ENCODE data around the gene AKAP10.
"Not testable (repeated sequence)": the region's sequence is repeated elsewhere in the genome, so short reads cannot be mapped to it uniquely, and the experiment has no call there.

Gene AKAP10

GRCh38 chr17:19978209-19978802, 678 bp upstream of the AKAP10 start:
- no peak for DNase-seq

GRCh38 chr17:19975601-19976000, 2.0 kb downstream of the AKAP10 start:
- DNase-seq = no peak

DNA sequence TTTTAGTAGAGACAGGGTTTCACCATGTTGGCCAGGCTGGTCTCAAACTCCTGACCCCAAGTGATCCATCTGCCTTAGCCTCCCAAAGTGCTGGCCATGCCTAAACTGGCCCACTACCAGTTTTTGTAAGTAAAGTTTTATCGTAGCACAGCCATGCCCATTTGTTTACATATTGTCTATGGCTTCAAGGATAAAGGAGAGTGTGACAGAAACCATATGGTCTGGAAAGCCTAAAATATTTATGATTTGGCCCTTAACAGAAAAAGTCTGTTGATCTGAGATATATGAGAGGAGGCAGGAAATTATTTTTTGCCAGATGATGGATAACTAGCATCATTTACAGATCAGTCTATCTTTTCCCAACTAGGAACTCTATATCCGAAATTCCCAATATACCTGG, 4.5 kb downstream of the AKAP10 start:
- no peak for DNase-seq

DNA sequence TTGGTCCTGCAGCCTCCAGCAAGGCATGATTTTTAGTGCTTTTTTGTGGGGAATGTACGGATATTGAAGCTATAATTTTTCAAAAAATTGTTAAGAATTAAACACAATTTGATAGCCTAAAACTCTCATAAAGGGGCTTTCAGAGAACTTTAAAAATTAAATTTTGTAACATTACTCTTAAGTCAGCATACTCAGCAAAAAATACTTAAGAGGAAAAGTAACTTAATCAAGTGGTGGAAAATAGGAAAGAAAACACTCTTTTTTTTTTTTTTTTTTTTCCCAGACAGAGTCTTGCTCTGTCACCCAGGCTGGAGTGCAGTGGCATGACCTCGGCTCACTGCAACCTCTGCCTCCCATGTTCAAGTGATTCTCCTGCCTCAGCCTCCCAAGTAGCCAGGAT, 14.7 kb downstream of the AKAP10 start:
- not testable (repeated sequence) for DNase-seq

DNA sequence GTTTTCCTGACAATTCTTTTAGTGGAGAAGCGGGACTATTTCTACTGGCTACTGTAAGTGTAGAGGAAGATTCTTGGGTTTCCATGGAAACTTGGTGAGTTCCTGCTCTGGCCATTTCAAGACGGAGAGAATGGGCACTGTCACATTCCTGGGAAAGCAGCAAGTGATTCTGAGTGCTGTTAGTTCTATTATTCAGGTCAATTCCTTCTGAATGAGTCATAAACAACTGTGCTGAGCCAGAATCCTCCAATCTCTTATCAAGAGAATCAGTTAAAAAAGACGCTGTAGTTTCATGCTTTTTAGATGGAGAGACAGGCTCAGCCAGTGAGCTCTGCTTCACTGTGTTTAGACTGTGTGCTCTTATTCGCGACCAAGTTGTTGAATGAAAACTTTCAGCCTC, 19.6 kb downstream of the AKAP10 start:
- no peak for DNase-seq

DNA sequence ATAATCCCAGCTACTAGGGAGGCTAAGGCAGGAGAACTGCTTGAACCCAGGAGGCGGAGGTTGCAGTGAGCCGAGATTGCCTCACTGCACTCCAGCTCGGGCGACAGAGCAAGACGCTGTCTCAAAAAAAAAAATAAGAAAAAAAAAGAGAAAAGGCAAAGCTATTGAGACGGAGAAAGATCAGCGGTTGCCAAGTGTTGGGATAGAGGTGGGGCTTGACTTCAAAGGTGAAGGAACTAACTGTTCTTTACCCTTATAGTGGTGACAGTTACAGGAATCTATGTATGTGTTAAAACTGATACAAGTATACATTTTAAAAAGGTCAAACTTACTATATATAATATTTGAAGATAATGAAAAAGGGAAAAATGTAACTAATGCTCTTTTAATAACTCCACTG, 22.5 kb downstream of the AKAP10 start:
- no peak for DNase-seq

- not testable (repeated sequence) for DNase-seq
Observed at GRCh38 chr17:19951411-19951810, 26.2 kb downstream of the AKAP10 start.

DNA sequence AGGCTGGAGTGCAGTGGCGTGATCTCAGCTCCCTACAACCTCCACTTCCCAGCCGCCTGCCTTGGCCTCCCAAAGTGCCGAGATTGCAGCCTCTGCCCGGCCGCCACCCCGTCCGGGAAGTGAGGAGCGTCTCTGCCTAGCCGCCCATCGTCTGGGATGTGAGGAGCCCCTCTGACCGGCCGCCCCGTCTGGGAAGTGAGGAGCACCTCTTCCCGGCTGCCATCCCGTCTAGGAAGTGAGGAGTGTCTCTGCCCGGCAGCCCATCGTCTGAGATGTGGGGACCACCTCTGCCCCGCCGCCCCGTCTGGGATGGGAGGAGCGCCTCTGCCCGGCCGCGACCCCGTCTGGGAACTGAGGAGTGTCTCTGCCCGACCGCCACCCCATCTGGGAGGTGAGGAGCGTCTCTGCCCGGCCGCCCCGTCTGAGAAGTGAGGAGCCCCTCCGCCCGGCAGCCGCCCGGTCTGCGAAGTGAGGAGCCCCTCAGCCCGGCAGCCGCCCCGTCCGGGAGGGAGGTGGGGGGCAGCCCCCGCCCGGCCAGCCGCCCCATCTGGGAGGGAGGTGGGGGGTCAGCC, 26.9 kb downstream of the AKAP10 start:
- not testable (repeated sequence) for DNase-seq

- no peak for DNase-seq
Observed at GRCh38 chr17:19948116-19948943, 29.3 kb downstream of the AKAP10 start.

- no peak for DNase-seq
Observed at GRCh38 chr17:19946921-19947320, 30.7 kb downstream of the AKAP10 start.

DNA sequence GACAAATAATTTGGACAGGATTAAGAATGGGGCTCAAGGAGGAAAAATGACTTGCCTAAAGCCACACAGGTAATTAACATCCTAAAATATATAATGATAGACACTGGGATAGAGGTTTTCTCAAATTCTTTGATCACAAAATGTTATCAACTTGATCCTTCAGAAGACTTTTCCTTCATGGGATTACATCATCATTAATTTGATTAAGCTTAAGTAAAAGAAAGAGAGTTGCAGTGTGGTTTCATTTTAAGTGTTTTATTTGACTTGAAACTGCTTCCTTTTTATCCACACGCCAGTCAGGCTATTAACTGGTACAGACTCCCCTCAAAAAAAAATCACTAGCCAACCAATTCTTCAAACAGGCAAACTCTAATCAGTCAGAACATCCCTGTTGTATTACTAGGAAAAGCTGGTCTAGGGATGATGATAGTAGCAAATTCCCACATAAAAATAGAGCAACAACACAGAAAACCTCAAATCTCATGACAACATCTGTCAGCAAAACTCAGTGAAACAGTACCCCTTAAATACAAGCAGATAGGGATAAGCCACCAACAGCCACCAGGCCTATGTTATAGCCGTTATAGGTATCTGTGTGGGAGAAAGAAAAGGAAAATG, 32.5 kb downstream of the AKAP10 start:
- no peak for DNase-seq

DNA sequence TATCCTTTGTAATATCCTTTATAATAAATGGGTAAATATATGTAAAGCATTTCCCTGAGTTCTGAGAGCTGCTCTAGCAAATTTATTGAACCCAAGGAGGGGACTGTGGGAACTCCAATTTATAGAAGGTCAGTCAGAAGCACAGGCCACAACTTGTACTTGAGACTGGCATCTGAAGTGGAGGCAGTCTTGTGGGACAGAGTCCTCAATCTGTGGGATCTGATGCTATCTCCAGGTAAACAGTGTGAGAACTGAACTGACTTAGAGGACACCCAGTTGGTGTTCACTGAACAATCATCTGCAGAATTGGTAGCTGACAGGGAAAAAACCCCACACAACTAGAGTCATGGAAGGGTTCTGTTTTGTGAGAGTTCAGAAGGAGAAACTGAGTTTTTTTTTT, 34.0 kb downstream of the AKAP10 start:
- DNase-seq = no peak

- no peak for DNase-seq
Observed at GRCh38 chr17:19943026-19943425, 34.6 kb downstream of the AKAP10 start.

- no peak for DNase-seq
Observed at GRCh38 chr17:19940722-19941464, 36.7 kb downstream of the AKAP10 start.

- DNase-seq = no peak
Observed at GRCh38 chr17:19939993-19940721, 37.5 kb downstream of the AKAP10 start.

DNA sequence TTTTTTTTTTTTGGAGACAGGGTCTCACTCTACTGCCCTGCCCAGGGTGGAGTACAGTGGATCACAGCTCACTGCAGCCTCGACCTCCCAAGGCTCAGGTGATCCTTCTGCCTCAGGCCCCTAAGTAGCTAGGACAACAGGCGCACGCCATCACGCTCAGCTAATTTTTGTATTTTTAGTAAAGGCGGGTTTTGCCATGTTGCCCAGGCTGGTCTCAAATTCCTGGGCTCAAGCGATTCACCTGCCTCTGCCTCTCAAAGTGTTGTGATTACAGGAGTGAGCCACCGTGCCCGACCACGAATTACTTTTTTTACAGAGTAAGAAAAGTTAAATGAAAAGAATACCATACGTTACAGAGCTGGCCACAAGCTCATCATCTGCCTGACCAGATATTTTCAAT, 38.9 kb downstream of the AKAP10 start:
- no peak for DNase-seq

DNA sequence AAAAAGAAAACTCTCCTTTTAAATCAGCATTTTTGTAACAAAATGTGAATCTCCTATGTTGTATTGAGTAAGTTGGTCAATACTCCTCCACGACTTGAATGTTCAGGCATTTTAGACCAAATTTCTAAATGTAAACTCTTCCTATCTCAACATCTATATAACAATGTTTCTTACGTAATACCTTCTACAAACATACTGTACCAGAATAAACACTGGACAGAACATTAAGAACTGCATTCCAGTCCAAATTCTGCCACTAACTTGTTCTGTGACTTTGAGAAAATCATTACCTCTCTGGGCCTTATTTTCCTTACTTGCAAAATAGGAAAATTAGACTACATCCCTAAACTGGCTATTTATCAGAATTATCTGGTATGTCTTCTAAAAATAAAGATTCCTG, 40.1 kb downstream of the AKAP10 start:
- DNase-seq = no peak

DNA sequence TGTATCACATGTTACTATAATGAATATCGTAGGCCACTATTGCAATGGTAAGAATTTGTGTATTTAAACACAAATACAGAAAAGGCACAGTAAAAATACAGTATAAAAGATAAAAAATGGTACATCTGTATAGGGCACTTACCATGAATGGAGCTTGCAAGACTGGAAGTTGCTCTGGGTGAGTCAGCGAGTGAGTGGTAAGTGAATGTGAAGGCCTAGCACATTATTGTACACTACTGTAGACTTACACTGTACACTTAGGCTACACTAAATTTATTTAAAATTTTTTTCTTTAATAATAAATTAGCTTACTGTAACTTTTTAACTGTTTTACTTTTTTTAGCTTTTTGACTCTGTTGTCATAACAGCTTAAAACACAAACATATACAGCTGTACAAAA, 42.5 kb downstream of the AKAP10 start:
- DNase-seq = no peak

DNA sequence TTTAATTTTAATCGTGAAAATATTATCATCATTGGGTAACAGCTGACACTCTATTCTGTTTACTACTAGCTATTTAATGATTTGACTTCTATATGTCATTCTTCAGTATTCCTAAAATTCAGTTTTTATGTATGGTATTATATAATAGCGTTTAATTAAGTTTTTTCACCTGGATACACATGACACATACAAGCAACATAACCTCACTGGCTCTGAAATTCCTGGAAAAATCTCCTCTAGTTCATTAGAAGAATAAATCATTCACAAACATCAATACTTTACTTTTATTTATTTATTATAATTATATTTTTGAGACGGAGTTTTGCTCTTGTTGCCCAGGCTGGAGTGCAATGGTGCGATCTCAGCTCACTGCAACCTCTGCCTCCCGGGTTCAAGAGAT, 44.0 kb downstream of the AKAP10 start:
- DNase-seq = no peak

DNA sequence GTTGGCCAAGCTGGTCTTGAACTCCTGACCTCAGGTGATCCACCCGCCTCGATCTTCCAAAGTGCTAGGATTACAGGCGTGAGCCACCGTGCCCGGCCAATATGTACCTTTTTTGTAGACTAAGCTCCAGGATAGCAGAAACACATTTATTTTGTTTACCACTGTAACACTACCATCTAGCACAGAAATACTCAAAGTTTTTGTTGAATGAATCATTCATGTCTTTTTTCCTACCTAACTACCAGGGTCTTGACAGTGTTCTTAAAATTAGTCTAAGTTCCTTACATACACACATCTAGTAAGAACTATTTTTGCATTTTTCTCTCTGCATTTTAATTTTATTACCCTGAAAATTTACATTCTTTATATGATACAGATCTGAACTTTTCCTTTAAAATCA, 44.4 kb downstream of the AKAP10 start:
- DNase-seq = no peak

DNA sequence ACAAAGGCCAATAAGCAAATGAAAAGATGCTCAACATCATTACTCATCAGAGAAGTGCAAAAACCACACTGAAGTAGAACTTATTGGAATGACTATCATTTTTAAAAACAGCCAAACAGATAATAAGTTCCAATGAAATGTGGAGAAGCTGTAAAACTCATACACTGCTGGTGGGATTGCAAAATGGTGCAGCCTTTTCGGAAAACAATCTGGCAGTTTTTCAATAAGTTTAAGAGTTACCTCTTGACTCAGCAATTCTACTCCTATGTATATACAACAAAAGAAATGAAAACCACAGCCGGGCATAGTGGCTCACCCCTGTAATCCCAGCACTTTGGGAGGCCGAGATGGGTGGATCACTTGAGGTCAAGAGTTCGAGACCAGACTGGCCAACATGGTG, 49.3 kb downstream of the AKAP10 start:
- no peak for DNase-seq

DNA sequence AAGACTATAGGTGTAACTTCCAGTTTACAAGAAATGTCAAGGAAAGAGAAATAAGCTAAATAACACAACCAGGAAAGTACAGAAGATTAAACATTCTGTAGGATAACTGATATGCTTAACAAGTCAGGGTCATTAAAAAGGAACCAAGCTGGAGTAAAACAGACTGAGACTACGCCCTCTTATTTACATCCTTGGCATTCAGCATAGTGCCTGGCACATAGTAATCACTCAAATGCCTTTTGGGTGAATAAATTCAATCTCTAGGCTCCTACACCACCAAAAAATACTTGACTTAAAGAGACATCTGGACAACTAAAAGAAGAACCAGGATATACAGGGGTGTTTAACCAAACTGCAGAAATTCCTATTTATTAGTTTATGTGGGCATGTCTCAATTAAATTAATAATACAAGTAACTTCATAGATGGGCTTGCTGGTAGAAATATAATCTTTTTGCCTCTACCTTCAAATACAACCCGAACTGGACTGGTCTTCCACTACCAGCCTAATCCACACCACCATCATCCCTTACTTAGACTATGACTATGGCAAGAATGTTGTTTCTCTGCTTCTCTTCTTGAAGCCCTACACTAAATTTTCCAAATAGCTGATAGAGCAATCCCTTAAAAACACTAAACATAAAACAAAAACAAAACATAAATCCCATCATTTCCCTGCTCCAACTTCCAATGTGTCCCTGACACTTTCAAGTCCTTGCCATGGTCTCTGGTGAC, 62.2 kb downstream of the AKAP10 start:
- no peak for DNase-seq

Measured in femur (tissue), 1 donor.